D341Med (cell line): ENCODE data around the gene RBM10.
A peak's percentile ranks its signal among the peaks of the same experiment; 100 is the strongest.
"Not testable (repeated sequence)": the region's sequence is repeated elsewhere in the genome, so short reads cannot be mapped to it uniquely, and the experiment has no call there.

Experiments used
- DNase-seq: peaks from one replicate; pipeline ENCODE4 v3.0.0; 2012; ENCODE audit warnings: low spot score

RBM10 gene, protein sequence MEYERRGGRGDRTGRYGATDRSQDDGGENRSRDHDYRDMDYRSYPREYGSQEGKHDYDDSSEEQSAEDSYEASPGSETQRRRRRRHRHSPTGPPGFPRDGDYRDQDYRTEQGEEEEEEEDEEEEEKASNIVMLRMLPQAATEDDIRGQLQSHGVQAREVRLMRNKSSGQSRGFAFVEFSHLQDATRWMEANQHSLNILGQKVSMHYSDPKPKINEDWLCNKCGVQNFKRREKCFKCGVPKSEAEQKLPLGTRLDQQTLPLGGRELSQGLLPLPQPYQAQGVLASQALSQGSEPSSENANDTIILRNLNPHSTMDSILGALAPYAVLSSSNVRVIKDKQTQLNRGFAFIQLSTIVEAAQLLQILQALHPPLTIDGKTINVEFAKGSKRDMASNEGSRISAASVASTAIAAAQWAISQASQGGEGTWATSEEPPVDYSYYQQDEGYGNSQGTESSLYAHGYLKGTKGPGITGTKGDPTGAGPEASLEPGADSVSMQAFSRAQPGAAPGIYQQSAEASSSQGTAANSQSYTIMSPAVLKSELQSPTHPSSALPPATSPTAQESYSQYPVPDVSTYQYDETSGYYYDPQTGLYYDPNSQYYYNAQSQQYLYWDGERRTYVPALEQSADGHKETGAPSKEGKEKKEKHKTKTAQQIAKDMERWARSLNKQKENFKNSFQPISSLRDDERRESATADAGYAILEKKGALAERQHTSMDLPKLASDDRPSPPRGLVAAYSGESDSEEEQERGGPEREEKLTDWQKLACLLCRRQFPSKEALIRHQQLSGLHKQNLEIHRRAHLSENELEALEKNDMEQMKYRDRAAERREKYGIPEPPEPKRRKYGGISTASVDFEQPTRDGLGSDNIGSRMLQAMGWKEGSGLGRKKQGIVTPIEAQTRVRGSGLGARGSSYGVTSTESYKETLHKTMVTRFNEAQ

DNA sequence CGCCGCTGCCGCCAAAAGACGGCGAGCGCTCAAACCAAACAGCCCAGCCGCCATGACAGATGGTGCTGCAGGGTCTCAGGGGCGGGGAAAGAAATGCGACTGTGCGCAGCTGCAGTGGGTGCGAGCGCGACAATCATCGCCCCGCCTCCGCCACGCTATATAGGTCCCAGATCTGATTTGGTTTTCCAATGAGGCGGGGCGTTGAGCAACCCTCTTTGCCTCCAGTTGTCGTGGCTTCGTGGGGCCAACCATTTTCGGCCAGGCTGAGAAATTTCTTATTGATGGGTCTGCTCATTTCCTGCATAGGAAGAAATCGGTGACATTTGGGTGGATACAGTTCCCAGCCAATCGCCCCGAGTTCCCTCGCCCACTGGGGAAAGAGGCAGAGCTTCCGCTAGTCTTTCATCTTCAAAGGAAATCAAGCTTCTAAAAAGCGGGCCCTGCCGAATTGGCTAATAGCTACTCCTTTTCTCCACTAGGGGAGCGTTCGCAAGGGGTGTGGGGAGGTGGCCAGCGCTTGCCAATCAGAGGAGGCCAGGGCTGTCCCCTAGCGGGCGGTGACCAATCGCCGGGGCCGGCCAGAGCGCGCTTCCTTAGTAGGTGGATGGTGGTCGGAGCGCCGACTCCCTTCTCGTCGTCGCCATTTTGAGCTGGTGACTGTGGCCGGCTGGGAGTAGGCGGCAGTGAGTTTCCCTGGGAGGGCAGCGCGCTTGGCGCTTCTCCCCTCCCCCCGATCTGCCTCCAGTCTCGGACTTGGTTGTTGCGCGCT is at the start of gene RBM10, which contains the start of gene NDUFB11:
TSS of gene RBM10 (plus strand) at position 596 of the 769 bp plus-strand sequence. CDS start 2,261 bp downstream, outside the sequence.
TSS of gene NDUFB11 (minus strand) at position 77 of the 769 bp plus-strand sequence. CDS start at position 54, 23 bp downstream.
- DNase-seq, result peak; percentile 89

DNA sequence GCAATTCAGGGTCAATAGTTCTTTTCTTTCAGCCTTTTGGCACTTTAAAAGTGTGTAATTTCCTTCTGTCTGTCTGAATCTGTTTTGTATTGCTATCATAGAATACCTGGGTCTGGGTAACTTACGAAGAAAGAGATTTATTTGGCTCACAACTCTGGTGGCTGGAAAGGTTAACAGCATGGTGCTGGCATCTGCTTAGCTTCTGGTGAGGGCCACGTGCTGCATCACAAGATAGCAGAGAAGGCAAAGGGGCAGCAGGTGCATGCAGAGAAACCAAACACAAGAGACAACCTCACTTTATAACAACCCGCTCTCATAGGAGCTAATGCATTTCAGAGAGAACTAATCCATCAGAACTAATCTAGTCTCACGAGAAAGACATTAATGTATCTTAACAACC is 48.0 kb upstream of the RBM10 start:
- DNase-seq, result peak; percentile 48

DNA sequence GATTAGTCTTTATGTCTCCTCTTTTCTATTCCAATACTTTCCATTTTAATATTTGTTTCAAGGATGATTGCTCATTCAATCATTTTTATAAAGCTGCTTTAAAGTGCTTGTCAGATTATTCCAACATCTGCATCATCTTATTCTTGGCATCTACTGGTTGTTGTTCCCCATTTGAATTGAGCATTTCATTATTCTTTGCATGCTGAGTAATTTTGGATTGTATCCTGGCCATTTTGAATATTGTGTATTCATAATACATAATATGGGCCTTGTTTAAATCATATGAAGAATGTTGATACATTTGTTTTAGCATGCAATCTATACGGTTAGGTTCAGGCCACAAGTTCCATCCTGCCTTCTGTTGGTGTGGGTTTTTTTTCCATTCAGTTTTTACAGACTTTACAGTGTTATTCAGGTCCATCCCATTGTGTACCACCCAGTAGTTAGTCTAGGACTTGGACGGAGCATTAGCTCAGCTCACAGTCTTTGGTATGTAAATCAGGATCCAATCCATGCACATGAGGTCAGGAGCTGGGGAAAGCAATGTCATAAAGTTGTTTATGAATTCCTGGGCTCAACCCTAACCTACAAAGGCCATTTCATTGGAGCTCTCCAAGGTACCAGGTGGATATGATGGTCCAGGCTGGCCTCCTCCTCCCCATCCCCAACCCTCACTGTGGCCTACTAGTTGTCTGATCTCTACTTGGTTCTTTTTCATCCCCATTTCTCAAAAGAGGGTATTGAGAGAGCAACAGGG is 46.5 kb upstream of the RBM10 start:
- DNase-seq, result no peak

DNA sequence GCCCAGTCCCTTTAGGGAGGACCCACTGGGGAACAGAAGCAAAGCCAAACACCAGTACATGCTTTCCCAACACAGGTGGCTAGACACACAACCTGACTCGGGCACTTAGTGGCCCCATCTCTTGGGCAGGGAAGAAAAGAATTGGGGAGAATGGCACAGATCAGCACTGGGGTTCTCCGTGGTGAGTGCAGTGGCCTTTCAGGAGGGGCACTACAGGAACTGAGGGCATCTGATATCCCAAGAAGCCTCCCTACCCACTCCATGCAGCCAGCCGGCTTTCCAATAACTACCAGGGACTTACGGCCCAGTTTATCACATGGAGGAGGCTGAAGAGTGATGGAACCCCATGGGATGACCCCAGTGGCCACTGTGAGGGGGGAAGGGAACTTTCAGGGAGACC is 43.8 kb upstream of the RBM10 start:
- no peak for DNase-seq

DNA sequence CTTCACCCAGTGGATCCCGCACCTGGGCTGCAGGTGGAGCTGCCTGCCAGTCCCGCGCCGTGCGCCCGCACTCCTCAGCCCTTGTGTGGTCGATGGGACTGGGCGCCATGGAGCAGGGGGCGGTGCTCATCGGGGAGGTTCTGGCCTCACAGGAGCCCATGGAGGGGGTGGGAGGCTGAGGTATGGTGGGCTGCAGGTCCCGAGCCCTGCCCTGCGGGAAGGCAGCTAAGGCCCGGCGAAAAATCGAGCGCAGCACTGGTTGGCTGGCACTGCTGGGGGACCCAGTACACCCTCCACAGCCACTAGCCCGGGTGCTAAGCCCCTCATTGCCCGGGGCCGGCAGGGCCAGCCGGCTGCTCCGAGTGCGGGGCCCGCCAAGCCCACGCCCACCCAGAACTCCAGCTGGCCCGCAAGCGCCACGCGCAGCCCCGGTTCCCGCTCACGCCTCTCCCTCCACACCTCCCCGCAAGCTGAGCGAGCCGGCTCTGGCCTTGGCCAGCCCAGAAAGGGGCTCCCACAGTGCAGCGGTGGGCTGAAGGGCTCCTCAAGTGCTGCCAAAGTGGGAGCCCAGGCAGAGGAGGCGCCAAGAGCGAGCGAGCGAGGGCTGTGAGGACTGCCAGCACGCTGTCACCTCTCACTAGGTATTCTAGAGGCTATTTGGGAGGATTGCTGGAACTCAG is 33.9 kb upstream of the RBM10 start:
- DNase-seq, result not testable (repeated sequence)

DNA sequence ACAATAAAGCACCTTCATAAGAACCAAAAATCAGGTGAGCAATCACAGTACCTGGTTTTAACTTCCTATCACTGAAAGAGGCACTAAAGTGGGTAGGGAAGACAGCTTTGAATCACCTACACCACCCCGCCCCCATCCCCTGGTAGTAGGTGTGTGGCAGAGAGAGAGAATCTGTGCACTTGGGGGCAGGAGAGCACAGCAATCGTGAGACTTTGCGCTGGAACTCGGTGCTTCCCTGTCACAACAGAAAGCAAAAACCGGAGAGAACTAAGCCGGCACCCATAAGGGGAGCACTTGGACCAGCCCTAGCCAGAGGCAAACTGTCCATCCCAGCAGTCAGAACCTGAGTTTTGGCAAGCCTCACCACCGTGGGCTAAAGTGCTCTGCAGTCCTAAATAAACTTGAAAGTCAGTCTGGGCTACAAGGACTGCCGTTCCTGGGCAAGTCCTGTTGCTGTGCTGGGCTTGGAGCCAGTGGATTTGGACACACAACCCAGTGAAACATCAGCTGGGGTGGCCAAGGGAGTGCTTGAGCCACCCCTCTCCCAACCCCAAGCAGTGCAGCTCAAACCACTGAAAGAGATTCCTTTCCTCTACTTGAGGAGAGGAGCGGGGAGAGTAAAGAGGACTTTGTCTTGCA is 32.6 kb upstream of the RBM10 start:
- no peak for DNase-seq

DNA sequence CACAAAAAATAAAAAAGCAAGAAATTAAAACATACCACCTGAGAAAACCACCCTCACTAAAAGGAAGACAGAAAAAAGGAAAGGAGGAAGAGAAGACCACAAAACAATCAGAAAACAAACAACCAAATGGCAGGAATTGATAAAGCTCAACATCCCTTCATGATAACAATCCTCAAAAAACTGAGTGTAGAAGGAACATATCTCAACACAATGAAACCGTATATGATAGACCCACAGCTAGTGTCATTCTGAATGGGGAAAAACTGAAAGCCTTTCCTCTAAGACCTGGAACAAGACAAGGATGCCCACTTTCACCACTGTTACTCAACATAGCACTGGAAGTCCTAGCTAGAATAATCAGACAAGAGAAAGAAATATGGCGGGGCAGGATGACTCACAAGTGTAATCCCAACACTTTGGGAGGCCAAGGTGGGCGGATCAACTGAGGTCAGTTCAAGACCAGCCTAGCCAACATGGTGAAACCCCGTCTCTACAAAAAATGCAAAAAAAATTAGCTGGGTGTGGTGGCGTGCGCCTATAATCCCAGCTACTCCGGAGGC is 28.4 kb upstream of the RBM10 start:
- not testable (repeated sequence) for DNase-seq

DNA sequence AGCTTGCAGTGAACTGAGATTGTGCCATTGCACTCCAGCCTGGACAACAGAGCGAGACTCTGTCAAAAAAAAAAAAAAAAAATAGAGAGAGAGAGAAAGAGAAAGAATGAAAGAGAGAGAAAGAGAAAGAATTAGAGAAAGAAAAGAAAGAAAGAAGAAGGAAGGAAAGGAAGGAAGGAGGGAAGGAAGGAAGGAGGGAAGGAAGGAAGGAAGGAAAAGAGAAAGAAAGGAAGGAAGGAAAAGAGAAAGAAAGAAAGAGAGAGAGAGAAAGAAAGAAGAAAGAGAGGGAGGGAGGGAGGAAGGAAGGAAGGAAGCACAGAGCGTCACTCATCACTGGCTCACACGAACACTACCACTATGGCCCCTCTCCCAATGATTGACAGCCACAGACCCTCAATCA is 20.6 kb upstream of the RBM10 start:
- not testable (repeated sequence) for DNase-seq

DNA sequence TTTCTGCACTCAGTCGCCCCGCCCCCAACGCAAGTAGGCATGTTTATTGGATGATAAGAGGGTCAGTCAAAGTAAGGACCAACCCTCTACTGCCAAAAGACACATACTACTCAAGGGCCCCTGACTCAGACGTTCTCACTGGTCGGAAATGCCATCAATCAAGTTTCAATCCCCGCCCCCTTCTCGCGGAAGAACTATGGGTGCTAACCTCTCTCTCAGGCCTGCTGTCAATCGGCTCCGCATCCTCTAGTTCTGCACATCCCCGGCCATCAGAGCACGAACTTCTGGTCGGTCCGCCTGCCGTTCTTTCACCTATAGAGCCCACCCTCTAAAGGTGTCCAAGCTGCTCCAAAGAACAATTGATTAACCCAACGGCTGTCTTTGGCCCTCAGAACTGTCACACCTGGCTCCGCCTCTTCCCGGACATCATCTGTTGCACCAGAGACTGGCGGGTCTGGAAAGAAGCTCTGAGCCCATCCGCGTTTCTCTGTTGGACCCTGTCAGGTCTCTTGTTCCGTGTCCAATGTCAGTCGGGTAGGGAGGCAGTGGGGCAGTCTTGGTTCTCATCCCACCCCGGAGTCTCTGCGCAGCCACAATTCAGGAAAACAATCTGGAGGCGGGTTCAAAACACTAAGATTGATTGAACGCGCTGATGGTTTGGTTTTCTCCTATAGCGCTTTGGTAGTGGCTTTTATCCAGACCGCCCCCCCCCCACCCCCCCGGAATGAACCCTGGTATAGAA is 15.7 kb upstream of the RBM10 start:
- DNase-seq, result peak; percentile 85

DNA sequence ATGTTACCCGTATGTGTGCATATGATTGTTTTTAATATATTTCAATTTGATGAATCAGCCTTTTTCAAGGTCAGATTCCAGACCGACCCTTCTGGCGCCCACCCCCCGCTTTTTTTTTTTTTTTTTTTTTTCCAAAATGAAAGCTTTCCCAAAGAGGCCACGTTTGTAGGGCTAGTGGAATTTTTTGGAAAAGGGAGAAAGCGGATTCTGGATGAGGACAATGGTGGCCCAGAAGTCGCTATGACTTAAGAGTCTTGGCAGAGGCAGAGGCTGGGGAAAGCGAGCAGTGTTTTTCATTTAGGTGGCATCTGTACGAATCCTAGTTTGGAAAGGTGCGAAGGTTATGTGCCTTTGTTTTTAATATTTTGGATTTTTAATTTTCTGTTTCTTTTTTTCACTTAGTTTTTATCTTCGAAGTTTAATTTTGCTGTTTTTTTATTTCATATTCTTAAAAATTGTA is 15.1 kb upstream of the RBM10 start:
- DNase-seq, result peak; percentile 13

DNA sequence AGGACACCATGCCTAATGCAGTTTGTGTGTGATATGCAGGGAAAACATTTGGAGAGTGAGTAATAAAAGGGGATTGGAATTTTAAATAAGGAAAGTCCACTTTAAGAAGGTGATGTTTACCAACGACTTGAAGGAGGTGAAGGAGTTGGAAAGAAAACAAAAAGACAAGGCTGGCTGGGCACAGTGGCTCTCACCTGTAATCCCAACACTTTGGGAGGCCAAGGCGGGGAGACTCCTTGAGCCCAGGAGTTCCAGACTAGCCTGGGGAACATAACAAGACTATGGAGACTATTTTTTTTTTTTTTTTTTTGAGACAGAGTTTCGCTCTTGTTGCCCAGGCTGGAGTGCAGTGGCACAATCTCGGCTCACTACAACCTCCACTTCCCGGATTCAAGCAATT is 11.5 kb upstream of the RBM10 start:
- no peak for DNase-seq

DNA sequence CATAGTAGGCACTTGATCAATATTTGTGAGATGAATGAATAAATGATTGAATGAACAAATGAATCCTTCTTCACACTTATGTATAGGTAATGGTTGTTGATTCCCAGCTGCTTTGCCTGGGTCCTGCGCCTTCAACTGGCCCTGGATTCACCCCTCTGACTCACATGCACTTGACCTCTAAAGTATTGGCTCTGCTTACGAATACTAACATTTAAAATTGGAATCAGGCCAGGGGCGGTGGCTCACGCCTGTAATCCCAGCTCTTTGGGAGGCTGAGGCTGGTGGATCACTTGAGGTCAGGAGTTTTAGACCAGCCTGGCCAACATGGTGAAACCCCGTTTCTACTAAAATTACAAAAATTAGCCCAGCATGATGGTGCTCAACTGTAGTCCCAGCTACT is 9.4 kb upstream of the RBM10 start:
- not testable (repeated sequence) for DNase-seq

DNA sequence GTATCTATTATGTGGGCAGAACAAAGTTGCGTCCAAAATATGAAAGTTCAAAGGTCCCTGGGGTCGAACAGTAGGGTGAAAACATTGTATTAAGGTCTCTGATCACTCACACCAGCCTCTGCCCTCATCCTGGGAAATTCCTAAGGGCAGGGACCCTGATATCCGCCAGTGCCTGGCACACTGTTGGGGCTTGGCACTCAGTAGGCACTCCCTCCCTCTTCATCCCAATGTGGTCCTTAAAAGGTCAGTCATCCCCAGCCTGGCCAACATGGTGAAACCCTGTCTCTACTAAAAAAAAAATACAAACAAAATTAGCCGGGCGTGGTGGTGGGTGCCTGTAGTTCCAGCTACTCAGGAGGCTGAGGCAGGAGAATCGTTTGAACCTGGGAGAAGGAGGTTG is 6.8 kb upstream of the RBM10 start:
- no peak for DNase-seq

DNA sequence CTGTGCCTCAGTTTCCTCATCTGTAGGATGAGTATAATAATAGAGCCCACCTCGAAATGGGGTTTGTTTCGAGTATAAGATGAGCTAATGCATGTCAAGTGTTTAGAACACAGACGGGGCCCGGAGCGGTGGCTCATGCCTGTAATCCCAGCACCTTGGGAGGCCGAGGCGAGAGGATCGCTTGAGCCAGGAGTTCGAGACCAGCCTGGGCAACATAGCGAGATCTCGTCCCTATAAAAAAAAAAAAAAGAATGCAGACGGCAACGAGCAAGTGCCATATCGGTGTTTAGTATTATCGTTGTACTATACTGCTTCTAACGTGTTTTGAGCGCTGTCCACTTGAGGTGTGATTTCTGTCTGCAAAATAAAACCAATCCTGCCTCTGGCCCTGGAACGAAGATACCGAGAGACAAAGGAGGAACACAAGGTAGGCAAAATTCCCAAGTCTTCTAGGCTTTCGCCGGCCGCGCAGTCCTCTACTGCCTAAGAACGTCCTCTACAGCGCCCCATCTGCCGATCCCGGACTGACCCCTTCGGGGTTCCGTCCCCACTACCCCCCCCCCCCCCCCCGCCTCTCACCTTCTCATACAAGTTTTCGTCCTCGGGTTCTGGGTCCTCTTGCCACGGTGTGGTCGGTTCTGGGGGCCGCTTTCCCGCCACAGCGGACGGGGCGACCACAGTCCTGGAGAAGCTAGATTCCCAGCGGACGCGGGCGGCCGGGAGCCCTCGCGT is 961 bp upstream of the RBM10 start:
- DNase-seq, result peak; percentile 65

DNA sequence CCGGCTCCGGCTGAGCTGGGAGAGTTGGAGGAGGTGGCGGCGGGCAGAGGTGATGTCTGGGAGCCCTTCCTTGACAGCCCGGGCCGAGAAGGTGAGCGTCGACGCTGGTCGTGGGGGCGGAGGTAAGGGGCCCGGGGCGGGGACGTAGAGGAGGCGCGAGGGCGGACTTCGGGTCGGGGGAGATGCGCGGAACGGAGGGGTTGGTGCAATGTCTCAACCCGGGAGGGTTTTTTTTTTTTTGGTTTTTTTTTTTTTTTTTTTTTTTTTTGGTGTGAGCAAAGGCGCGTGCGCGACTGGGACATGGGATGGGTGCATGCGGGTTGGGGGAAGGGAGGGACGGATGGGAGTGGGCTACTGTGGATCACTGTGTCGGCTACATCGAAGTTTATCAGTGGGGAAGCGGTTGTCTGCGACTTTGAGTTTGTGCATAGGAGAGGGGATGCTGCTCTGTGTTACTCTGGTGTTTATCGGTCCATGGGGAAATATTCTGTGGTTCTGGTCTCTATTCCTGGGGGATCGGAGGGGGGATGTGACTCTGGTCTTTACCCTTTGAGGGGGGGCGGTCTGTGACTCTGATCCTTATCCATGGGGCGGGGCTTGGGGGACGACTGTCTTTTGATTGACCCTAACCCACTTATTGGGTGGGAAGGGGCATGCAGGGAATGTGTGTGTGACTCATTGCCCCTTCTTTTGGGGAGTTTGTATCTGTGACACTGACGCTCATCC is 537 bp downstream of the RBM10 start:
- DNase-seq, result peak; percentile 48

DNA sequence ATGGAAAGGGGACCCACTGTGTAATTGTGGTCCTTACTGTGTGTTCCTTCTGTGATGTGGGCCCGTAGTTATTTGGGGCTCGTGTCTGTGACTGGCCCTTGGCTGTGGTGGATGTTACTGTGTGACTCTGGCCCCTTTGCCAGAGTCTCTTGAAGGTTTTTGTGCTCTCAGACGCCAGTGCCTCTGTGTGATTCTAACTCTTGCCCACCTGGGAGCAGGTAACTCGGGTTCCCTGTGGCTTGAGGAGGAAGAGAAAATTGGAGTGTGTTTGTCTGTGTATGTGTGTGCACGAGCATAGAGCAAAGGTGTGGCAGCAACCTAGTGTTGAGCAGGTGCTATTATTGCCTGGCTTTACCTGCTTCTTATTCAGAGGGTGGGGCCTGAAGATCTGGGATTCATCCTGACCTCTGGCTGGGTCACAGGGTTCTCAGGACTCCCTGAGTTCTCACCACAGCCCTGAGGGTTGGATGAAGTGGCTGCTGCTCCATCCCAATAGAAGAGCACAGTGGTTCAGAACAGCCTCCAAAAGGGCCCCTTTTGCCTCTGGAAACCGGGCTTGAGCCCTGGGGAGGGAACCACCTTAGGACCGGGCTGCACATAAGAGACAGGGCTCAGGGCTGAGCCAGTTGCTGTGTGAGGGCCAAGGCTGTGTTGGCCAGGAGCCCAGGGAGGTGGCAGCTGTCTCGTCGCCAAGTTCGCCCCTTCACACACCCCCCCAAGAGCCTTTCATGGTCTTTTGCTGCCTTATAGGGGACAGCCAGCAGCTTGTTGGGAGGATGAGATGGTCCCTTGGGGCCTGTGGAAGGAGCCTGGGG is 1.3 kb downstream of the RBM10 start:
- peak; percentile 65 for DNase-seq
